IMR-90 (cell line): ENCODE measurements around the gene CDK6. TPM values are rescaled to one million over a fixed set of nuclear protein-coding genes. Genes with fewer than 3 reads are reported as not detected.

Experiments used
- ATAC-seq: fragments of 200-7000 bp; cut with Tn5 transposase; 2 replicates; pipeline ENCODE4 v1.9.1; 2020; ENCODE audit warnings: low read depth, mild to moderate bottlenecking, moderate library complexity
- BruUV-seq: library from RNA; stranded (reverse); fragments of 400-500 nt; replicated peaks from 2 replicates; lab custom pipeline; 2021; lab: Mats Ljungman, UMichigan
- CTCF ChIA-PET: fragments of 300-600 bp; formaldehyde crosslinking; extraction: SDS; loops from one replicate; lab custom pipeline; 2021; ENCODE audit warnings: antibody characterized with exemption; lab: Yijun Ruan, JAX
- POLR2A ChIA-PET: fragments of 300-600 bp; sonication (Branson Sonifier 250); formaldehyde crosslinking; loops from one replicate; lab custom pipeline; 2022; ENCODE audit warnings: antibody characterized with exemption; ENCODE audit not compliant: unreplicated experiment; lab: Charles Lee
- DNase-seq: peaks from one replicate; pipeline ENCODE4 v3.0.0; 2013
- H2AFZ ChIP-seq: replicated peaks from 2 replicates; pipeline ENCODE3; 2013; ENCODE audit warnings: low read length, mild to moderate bottlenecking; ENCODE audit not compliant: poor library complexity
- H2AK5ac ChIP-seq: 2 replicates; pipeline ENCODE4 v1.6.1; 2013; ENCODE audit warnings: low read depth, low read length, inconsistent platforms
- H2AK9ac ChIP-seq: replicated peaks from 2 replicates; pipeline ENCODE3; 2013; ENCODE audit warnings: mild to moderate bottlenecking, low read depth, low read length, moderate library complexity; ENCODE audit not compliant: poor library complexity
- H2BK120ac ChIP-seq: 2 replicates; pipeline ENCODE4 v1.6.1; 2013; ENCODE audit warnings: low read depth, low read length, inconsistent platforms
- H2BK15ac ChIP-seq: 3 replicates; pipeline ENCODE4 v1.6.1; 2013; ENCODE audit warnings: low read depth, low read length, inconsistent platforms
- H2BK20ac ChIP-seq: 2 replicates; pipeline ENCODE4 v1.6.1; 2013; ENCODE audit warnings: low read depth, mild to moderate bottlenecking, inconsistent platforms, low read length, moderate library complexity
- H2BK5ac ChIP-seq: 2 replicates; pipeline ENCODE4 v1.6.1; 2013; ENCODE audit warnings: mild to moderate bottlenecking, low read depth, low read length, inconsistent platforms; ENCODE audit not compliant: poor library complexity, severe bottlenecking
- H3K14ac ChIP-seq: replicated peaks from 2 replicates; pipeline ENCODE4 v1.6.1; 2013; ENCODE audit warnings: low read depth, low read length, inconsistent platforms
- H3K18ac ChIP-seq: 2 replicates; pipeline ENCODE4 v1.6.1; 2013; ENCODE audit warnings: low read depth, low read length, control low read depth
- H3K23ac ChIP-seq: 2 replicates; pipeline ENCODE4 v1.6.1; 2013; ENCODE audit warnings: low read depth, low read length, inconsistent platforms
- H3K27ac ChIP-seq: 2 replicates; pipeline ENCODE4 v1.5.1; 2013; ENCODE audit warnings: mild to moderate bottlenecking, control low read depth, low read length; ENCODE audit not compliant: insufficient read depth
- H3K27me3 ChIP-seq: 2 replicates; pipeline ENCODE4 v1.6.1; 2013; ENCODE audit warnings: low read length; ENCODE audit not compliant: control insufficient read depth, insufficient read depth
- H3K36me3 ChIP-seq: 2 replicates; pipeline ENCODE4 v1.6.1; 2013; ENCODE audit warnings: low read length, mixed read lengths; ENCODE audit not compliant: control insufficient read depth, insufficient read depth
- H3K4ac ChIP-seq: 2 replicates; pipeline ENCODE4 v1.6.1; 2013; ENCODE audit warnings: low read depth, low read length, inconsistent platforms
- H3K4me1 ChIP-seq: 2 replicates; pipeline ENCODE4 v1.6.1; 2013; ENCODE audit warnings: low read length, mixed read lengths; ENCODE audit not compliant: control insufficient read depth, insufficient read depth
- H3K4me2 ChIP-seq: 2 replicates; pipeline ENCODE4 v1.6.1; 2013; ENCODE audit warnings: low read depth, mild to moderate bottlenecking, control low read depth, low read length, moderate library complexity
- H3K4me3 ChIP-seq: 2 replicates; pipeline ENCODE4 v1.5.1; 2013; ENCODE audit warnings: low read depth, mild to moderate bottlenecking, control low read depth, low read length, moderate library complexity; ENCODE audit not compliant: insufficient read depth
- H3K56ac ChIP-seq: 2 replicates; pipeline ENCODE4 v1.6.1; 2013; ENCODE audit warnings: low read length, inconsistent platforms; ENCODE audit not compliant: insufficient read depth; ENCODE audit errors: extremely low read depth
- H3K79me1 ChIP-seq, 2 experiments: 2 replicates each; pipeline ENCODE4 v1.6.1; 2013; ENCODE audit warnings: low read length in 2 of 2, inconsistent platforms in 1 of 2, low read depth in 1 of 2
- H3K9ac ChIP-seq: 2 replicates; pipeline ENCODE4 v1.6.1; 2013; ENCODE audit warnings: low read depth, low read length, control low read depth
- H3K9me1 ChIP-seq: 2 replicates; pipeline ENCODE4 v1.6.1; 2013; ENCODE audit warnings: low read length, inconsistent platforms; ENCODE audit not compliant: insufficient read depth
- H3K9me3 ChIP-seq: 2 replicates; pipeline ENCODE4 v1.6.1; 2013; ENCODE audit warnings: low read length; ENCODE audit not compliant: control insufficient read depth, insufficient read depth
- H4K20me1 ChIP-seq: 2 replicates; pipeline ENCODE4 v1.6.1; 2013; ENCODE audit warnings: low read length, inconsistent platforms; ENCODE audit not compliant: insufficient read depth
- H4K5ac ChIP-seq: 2 replicates; pipeline ENCODE4 v1.6.1; 2013; ENCODE audit warnings: mild to moderate bottlenecking, low read depth, low read length, control low read depth
- H4K8ac ChIP-seq, 2 experiments: 2 replicates each; pipeline ENCODE4 v1.6.1; 2013; ENCODE audit warnings: low read depth in 2 of 2, low read length in 2 of 2, control low read depth in 1 of 2, inconsistent platforms in 1 of 2
- H4K91ac ChIP-seq: 2 replicates; pipeline ENCODE4 v1.6.1; 2013; ENCODE audit warnings: low read depth, low read length, inconsistent platforms; ENCODE audit not compliant: insufficient read depth
- CEBPB ChIP-seq: IDR thresholded peaks from 2 replicates; pipeline ENCODE4 v1.6.1; 2012; ENCODE audit warnings: low read depth, low read length, improper control_type of control experiment
- CHD1 ChIP-seq: IDR thresholded peaks from 2 replicates; pipeline ENCODE4 v1.6.1; 2012; ENCODE audit warnings: low read depth, low read length, improper control_type of control experiment
- MXI1 ChIP-seq: IDR thresholded peaks from 2 replicates; pipeline ENCODE4 v1.6.1; 2012; ENCODE audit warnings: low read depth, mild to moderate bottlenecking, low read length, moderate library complexity, borderline replicate concordance
- WGBS, 2 experiments: methylation state at CpG; one replicate each; pipeline versions ENCODE4 v1.1.5 to v1.1.7; 2013; ENCODE audit warnings: missing lambda C conversion rate in 2 of 2; ENCODE audit not compliant: insufficient read length in 1 of 2; ENCODE audit errors: extremely low coverage in 2 of 2; 5-methylcytosine and 5-hydroxymethylcytosine counted together
- dilution Hi-C: fragments of 300-500 bp; cut with HindIII; formaldehyde crosslinking; loops from one replicate; pipeline ENCODE4 v1.14.3; 2018; ENCODE audit warnings: low sequenced_read_pairs; ENCODE audit not compliant: unreplicated experiment
- in situ Hi-C: fragments of 300-500 bp; cut with MboI; formaldehyde crosslinking; loops from 3 replicates; pipeline ENCODE4 v1.14.3; 2019; ENCODE audit warnings: low sequenced_read_pairs, inconsistent platforms, mixed read lengths
- intact Hi-C: fragments of 100-400 bp; cut with micrococcal nuclease; formaldehyde crosslinking; loops from 2 replicates; pipeline ENCODE4 v1.10.0; 2022
- polyA plus RNA-seq, 3 experiments: library from polyadenylated mRNA; depleted of rRNA; stranded (reverse); fragments of >200 nt; gene quantifications; 2 replicates each; pipeline ENCODE4 v1.2.3, GENCODE V29; 2012; ENCODE audit warnings: low replicate concordance in 1 of 3
- total RNA-seq: library from RNA; depleted of rRNA; stranded (reverse); fragments of >200 nt; gene quantifications from 2 replicates; pipeline ENCODE4 v1.2.3, GENCODE V29; 2012
- TF ChIP-seq, protein P1 (sequence below): conservative IDR thresholded peaks from 2 replicates; pipeline ENCODE4 v1.5.1; 2012; ENCODE audit warnings: mild to moderate bottlenecking, low read depth, low read length, improper control_type of control experiment

Gene CDK6
- total and polyA plus RNA-seq, 2 of the 4 experiments (the other 2 are of a cell fraction) = 21.5 to 195 TPM

DNA sequence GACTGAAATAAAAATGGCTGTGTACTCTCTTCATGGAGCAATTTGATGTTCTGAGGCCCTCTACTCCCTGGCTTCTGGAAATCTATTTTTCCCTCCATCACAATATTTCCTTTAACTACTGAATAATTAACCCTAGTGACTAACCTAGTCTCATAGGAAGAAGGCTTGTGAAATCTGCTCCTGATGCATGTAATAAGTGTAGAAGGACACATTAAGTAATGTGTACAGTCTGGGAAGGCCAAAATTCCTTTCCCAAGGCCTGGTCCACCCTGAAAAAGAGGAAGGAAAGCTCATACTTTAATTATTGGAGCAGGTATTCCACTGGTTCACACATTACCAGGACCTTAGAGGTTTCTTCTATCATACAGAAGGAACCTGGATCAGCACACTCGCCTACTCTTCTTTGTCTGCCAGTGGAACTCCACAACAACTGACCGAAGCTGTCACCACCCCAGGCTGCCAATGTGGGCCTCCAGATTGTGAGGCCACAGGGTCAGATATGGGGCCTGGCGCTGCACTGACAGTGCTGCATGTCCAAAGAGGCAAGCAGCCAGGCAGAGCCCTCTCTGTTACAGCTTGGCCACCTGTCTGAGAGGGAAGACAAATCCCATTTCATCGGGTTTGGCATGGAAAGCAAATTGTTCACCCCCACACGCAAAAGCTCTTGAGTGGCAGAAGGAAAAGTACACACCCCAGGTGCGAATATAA, 191.8 kb downstream of the CDK6 start:
- BruUV-seq = no TSS peak
- no peak overlapping the region; the same call in 1 of the 2 replicates for H3K27ac ChIP-seq
- DNase-seq = peak; percentile 37

More for the DNA sequence above, 191.8 kb downstream of the CDK6 start:
- peaks cover 13% of the 10 kb centered on the region for H3K9me1 ChIP-seq
- no peak overlapping the region for H3K9ac ChIP-seq
- no peak overlapping the region for H3K23ac ChIP-seq
- ChIA-PET CTCF (no interaction called here), POLR2A (no interaction called here)
- no peak overlapping the region for H3K56ac ChIP-seq
- peaks cover 33% of the 10 kb centered on the region; the same call in 1 of the 2 replicates for H4K20me1 ChIP-seq
- H2BK120ac ChIP-seq = no peak overlapping the region
- H3K9me3 ChIP-seq = no peaks in the 10 kb centered on the region
- intact Hi-C loops (loop anchor here (10.0 kb wide), 1 partner anchor 260 kb away; no protein-coding TSS in a partner anchor), dilution Hi-C loops (no loop called here), in situ Hi-C loops (no loop called here)
- peaks cover 16% of the 10 kb centered on the region for H3K4me1 ChIP-seq
- no peak overlapping the region for H4K5ac ChIP-seq
- TF ChIP-seq CHD1 = no peak
- TF ChIP-seq MXI1 = no peak
- TF ChIP-seq, protein P1, sequence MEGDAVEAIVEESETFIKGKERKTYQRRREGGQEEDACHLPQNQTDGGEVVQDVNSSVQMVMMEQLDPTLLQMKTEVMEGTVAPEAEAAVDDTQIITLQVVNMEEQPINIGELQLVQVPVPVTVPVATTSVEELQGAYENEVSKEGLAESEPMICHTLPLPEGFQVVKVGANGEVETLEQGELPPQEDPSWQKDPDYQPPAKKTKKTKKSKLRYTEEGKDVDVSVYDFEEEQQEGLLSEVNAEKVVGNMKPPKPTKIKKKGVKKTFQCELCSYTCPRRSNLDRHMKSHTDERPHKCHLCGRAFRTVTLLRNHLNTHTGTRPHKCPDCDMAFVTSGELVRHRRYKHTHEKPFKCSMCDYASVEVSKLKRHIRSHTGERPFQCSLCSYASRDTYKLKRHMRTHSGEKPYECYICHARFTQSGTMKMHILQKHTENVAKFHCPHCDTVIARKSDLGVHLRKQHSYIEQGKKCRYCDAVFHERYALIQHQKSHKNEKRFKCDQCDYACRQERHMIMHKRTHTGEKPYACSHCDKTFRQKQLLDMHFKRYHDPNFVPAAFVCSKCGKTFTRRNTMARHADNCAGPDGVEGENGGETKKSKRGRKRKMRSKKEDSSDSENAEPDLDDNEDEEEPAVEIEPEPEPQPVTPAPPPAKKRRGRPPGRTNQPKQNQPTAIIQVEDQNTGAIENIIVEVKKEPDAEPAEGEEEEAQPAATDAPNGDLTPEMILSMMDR = no peak
- TF ChIP-seq CEBPB = peak; percentile 59; the same call in 1 of the 2 replicates
- H2BK20ac ChIP-seq = no peak overlapping the region
- H3K27me3 ChIP-seq = no peaks in the 10 kb centered on the region
- no peak overlapping the region for H2AK9ac ChIP-seq
- peaks cover 4% of the 10 kb centered on the region; the same call in 1 of the 2 replicates for H3K36me3 ChIP-seq
- H2BK5ac ChIP-seq = no peak overlapping the region
- H4K8ac ChIP-seq = peak overlapping the region in 1 of 2 experiments; percentile 6; a peak in 1 of 4 replicates
- H2BK15ac ChIP-seq = no peak overlapping the region
- WGBS, 2 experiments = 100% methylated on average over 1 of the region's 6 CpGs; no CpG with 5 or more reads in 1 of the 2 experiments
- H3K79me1 ChIP-seq = peaks cover 28 to 88% of the 10 kb centered on the region in 2 experiments
- no peak overlapping the region for H2AK5ac ChIP-seq
- no peak overlapping the region for H4K91ac ChIP-seq
- no peak overlapping the region for H3K18ac ChIP-seq
- no peak overlapping the region; the same call in 1 of the 2 replicates for H3K4ac ChIP-seq
- H2AFZ ChIP-seq = no peak overlapping the region
- H3K14ac ChIP-seq = no peak overlapping the region; the same call in 1 of the 2 replicates
- no peak overlapping the region for H3K4me3 ChIP-seq
- no peak overlapping the region for H3K4me2 ChIP-seq
- ATAC-seq = no peak
